Measurements from ENCODE around the gene XYLT2. TPM values are rescaled to one million over a fixed set of nuclear protein-coding genes. Genes with fewer than 3 reads are reported as not detected.

Gene XYLT2
- total RNA-seq, 2 donors from 2014 or later, result 15.6 to 28.5 TPM

GRCh38 chr17:50406578-50406977 lies 60.7 kb downstream of the XYLT2 start:
- Histone ChIP-seq H3K4me3 (no peak overlapping the region), H3K9ac (ENCODE audit: low read depth in 2 of 2, low read length in 2 of 2) (no peak overlapping the region), H3K4me1 (no peaks in the 10 kb centered on the region), H3K9me3 (no peaks in the 10 kb centered on the region), H3K27me3 (no peaks in the 10 kb centered on the region), H3K27ac (no peak overlapping the region), H3K36me3 (no peaks in the 10 kb centered on the region)
- intact Hi-C loops (cut with DNase I), result no loop called here
- DNase-seq, result no peak
- no peak for TF ChIP-seq CTCF (IDR thresholded peaks at IDR 0.05)

GRCh38 chr17:50407921-50408320 lies 62.0 kb downstream of the XYLT2 start:
- Histone ChIP-seq H3K4me3 (no peak overlapping the region), H3K27me3 (no peaks in the 10 kb centered on the region), H3K4me1 (no peaks in the 10 kb centered on the region), H3K9me3 (no peaks in the 10 kb centered on the region), H3K27ac (no peak overlapping the region), H3K9ac (ENCODE audit: low read depth in 2 of 2, low read length in 2 of 2) (no peak overlapping the region), H3K36me3 (no peaks in the 10 kb centered on the region)
- no peak for TF ChIP-seq CTCF (IDR thresholded peaks at IDR 0.05)
- no peak for DNase-seq
- intact Hi-C loops (cut with DNase I), result no loop called here

Other genes starting within 250 kb of the XYLT2 start
- 1 to 10 TPM in 1 of 2 donors, under 1 TPM in 1; 0.77 to 2.3 TPM for gene SAMD14, start 216.0 kb upstream of the XYLT2 start, total RNA-seq
- 10 to 100 TPM; 36.6 to 43.2 TPM for gene PPP1R9B, start 195.4 kb upstream of the XYLT2 start, total RNA-seq
- gene SGCA, start 180.1 kb upstream of the XYLT2 start, total RNA-seq, result 1 to 10 TPM in 1 of 2 donors, under 1 TPM in 1; 0.89 to 5.5 TPM
- 100 to 1,000 TPM in 1 of 2 donors, 10 to 100 TPM in 1; 74.7 to 127 TPM for gene COL1A1, start 144.5 kb upstream of the XYLT2 start, total RNA-seq
- gene TMEM92, start 71.7 kb upstream of the XYLT2 start, total RNA-seq, result 10 to 100 TPM; 11.1 to 18.5 TPM
- gene MRPL27, start 27.1 kb downstream of the XYLT2 start, total RNA-seq, result 100 to 1,000 TPM in 1 of 2 donors, 10 to 100 TPM in 1; 71.7 to 135 TPM
- gene EME1, start 27.1 kb downstream of the XYLT2 start, total RNA-seq, result 10 to 100 TPM in 1 of 2 donors, 1 to 10 TPM in 1; 1.8 to 10.1 TPM
- gene LRRC59, start 51.4 kb downstream of the XYLT2 start, total RNA-seq, result 100 to 1,000 TPM; 147 to 265 TPM
- 100 to 1,000 TPM in 1 of 2 donors, 10 to 100 TPM in 1; 50.8 to 119 TPM for gene ACSF2, start 80.1 kb downstream of the XYLT2 start, total RNA-seq
- gene CHAD, start 122.8 kb downstream of the XYLT2 start, total RNA-seq, result 1 to 10 TPM; 1.8 to 3.6 TPM
- gene RSAD1, start 132.7 kb downstream of the XYLT2 start, total RNA-seq, result 10 to 100 TPM; 22.2 to 29.3 TPM
- 1 to 10 TPM in 1 of 2 donors, under 1 TPM in 1; 0.56 to 2.8 TPM for gene MYCBPAP, start 162.3 kb downstream of the XYLT2 start, total RNA-seq
- gene EPN3, start 186.6 kb downstream of the XYLT2 start, total RNA-seq, result 10 to 100 TPM; 18.3 to 79.8 TPM
- gene SPATA20, start 201.0 kb downstream of the XYLT2 start, total RNA-seq, result 10 to 100 TPM; 41.6 to 53.1 TPM
- under 1 TPM; 0.07 to 0.19 TPM for gene CACNA1G, start 214.6 kb downstream of the XYLT2 start, total RNA-seq